GM21526 (cell line): Measurements from ENCODE around the gene ZSCAN2.
"Not testable (repeated sequence)": the region's sequence is repeated elsewhere in the genome, so short reads cannot be mapped to it uniquely, and the experiment has no call there.

Experiments
- ATAC-seq: cut with Tn5 transposase; IDR thresholded peaks from one replicate; pipeline ENCODE4 v1.9.1; 2021; ENCODE audit warnings: moderate library complexity; ENCODE audit not compliant: unreplicated experiment, low FRiP score

Gene ZSCAN2

GRCh38 chr15:84634228-84634837, 33.5 kb downstream of the ZSCAN2 start:
- ATAC-seq = no peak

GRCh38 chr15:84638103-84638502, 37.3 kb downstream of the ZSCAN2 start:
- ATAC-seq = no peak

GRCh38 chr15:84641871-84642270, 41.1 kb downstream of the ZSCAN2 start:
- not testable (repeated sequence) for ATAC-seq

GRCh38 chr15:84642640-84643039, 41.8 kb downstream of the ZSCAN2 start:
- ATAC-seq = not testable (repeated sequence)

GRCh38 chr15:84643838-84644237, 43.0 kb downstream of the ZSCAN2 start:
- no peak for ATAC-seq

- no peak for ATAC-seq
These were observed 44.7 kb downstream of the ZSCAN2 start for GRCh38 chr15:84645496-84645895.

- ATAC-seq = no peak
These were observed 45.2 kb downstream of the ZSCAN2 start for GRCh38 chr15:84645997-84646396.

- no peak for ATAC-seq
These were observed 46.9 kb downstream of the ZSCAN2 start for GRCh38 chr15:84647726-84648125.

- ATAC-seq = no peak
These were observed 47.7 kb downstream of the ZSCAN2 start for GRCh38 chr15:84648539-84648938.

GRCh38 chr15:84649706-84650105, 48.9 kb downstream of the ZSCAN2 start:
- no peak for ATAC-seq

GRCh38 chr15:84653584-84653909, 52.7 kb downstream of the ZSCAN2 start:
- ATAC-seq = no peak

GRCh38 chr15:84653910-84654688, 53.3 kb downstream of the ZSCAN2 start, which contains the start of gene WDR73:
TSS of gene WDR73 (minus strand) at chr15:84654283. CDS start at chr15:84654274, 9 bp downstream.
- ATAC-seq = peak; percentile 78

- ATAC-seq = peak; percentile 36
These were observed 54.1 kb downstream of the ZSCAN2 start for GRCh38 chr15:84654689-84655453.

- ATAC-seq = no peak
These were observed 56.2 kb downstream of the ZSCAN2 start for GRCh38 chr15:84656972-84657371.

- ATAC-seq = no peak
These were observed 56.9 kb downstream of the ZSCAN2 start for GRCh38 chr15:84657748-84658079.

- ATAC-seq = peak; percentile 50
These were observed 57.4 kb downstream of the ZSCAN2 start, which contains the start of gene NMB for GRCh38 chr15:84658080-84658787. TSS of gene NMB (minus strand) at chr15:84658199. CDS start at chr15:84658152, 47 bp downstream.

GRCh38 chr15:84658788-84659411, 58.1 kb downstream of the ZSCAN2 start:
- ATAC-seq = no peak

- ATAC-seq = no peak
These were observed 59.3 kb downstream of the ZSCAN2 start for GRCh38 chr15:84659904-84660781.

- no peak for ATAC-seq
These were observed 60.2 kb downstream of the ZSCAN2 start for GRCh38 chr15:84661001-84661400.
